PC-3 (cell line): ENCODE data around the gene FAM72C. TPM values are rescaled to one million over a fixed set of nuclear protein-coding genes. Genes with fewer than 3 reads are reported as not detected.
A peak's percentile ranks its signal among the peaks of the same experiment; 100 is the strongest.
"Not testable (repeated sequence)": the region's sequence is repeated elsewhere in the genome, so short reads cannot be mapped to it uniquely, and the experiment has no call there.

Experiments used
- ATAC-seq: fragments of 200-7000 bp; cut with Tn5 transposase; 2 replicates; pipeline ENCODE4 v1.9.1; 2020; ENCODE audit warnings: mild to moderate bottlenecking, moderate library complexity
- BruUV-seq: library from RNA; stranded (reverse); fragments of 400-500 nt; replicated peaks from 2 replicates; lab custom pipeline; 2021; lab: Mats Ljungman, UMichigan
- CTCF ChIA-PET: fragments of 300-600 bp; sonication (Branson Sonifier 250); formaldehyde crosslinking; loops from one replicate; lab custom pipeline; 2022; ENCODE audit warnings: antibody characterized with exemption; lab: Charles Lee
- POLR2A ChIA-PET: fragments of 300-600 bp; sonication (Branson Sonifier 250); formaldehyde crosslinking; loops from one replicate; lab custom pipeline; 2022; ENCODE audit warnings: antibody characterized with exemption; ENCODE audit not compliant: unreplicated experiment; lab: Charles Lee
- DNase-seq: peaks from one replicate; pipeline ENCODE4 v3.0.0-alpha.2; 2015
- H2AFZ ChIP-seq: fragments of 300-600 bp; sonication (generic); 2 replicates; pipeline ENCODE4 v1.6.0; 2016; ENCODE audit warnings: antibody characterized with exemption, low read length
- H3F3A ChIP-seq: fragments of 300-600 bp; sonication (generic); one replicate; pipeline ENCODE4 v1.6.0; 2017; ENCODE audit warnings: antibody characterized with exemption, low read length, control low read depth, mild to moderate bottlenecking; ENCODE audit not compliant: unreplicated experiment
- H3K27ac ChIP-seq: fragments of 300-600 bp; sonication (generic); 2 replicates; pipeline ENCODE4 v1.5.1; 2016; ENCODE audit warnings: mild to moderate bottlenecking, low read length
- H3K27me3 ChIP-seq: fragments of 300-600 bp; sonication (generic); 2 replicates; pipeline ENCODE4 v1.6.1; 2016; ENCODE audit warnings: low read length, mixed read lengths
- H3K36me3 ChIP-seq: fragments of 300-600 bp; sonication (generic); 2 replicates; pipeline ENCODE4 v1.6.1; 2016; ENCODE audit warnings: low read depth, mixed run types, low read length, mixed read lengths
- H3K4me1 ChIP-seq: fragments of 300-600 bp; sonication (generic); 2 replicates; pipeline ENCODE4 v1.5.1; 2016; ENCODE audit warnings: low read length; ENCODE audit not compliant: insufficient read depth
- H3K4me2 ChIP-seq: fragments of 300-600 bp; sonication (generic); 2 replicates; pipeline ENCODE4 v1.6.0; 2016; ENCODE audit warnings: low read length
- H3K4me3 ChIP-seq: fragments of 300-600 bp; sonication (generic); 2 replicates; pipeline ENCODE4 v1.5.1; 2016; ENCODE audit warnings: mild to moderate bottlenecking, low read length, mixed read lengths
- H3K79me2 ChIP-seq: fragments of 300-600 bp; sonication (generic); 2 replicates; pipeline ENCODE4 v1.6.1; 2017; ENCODE audit warnings: low read length, mixed read lengths
- H3K9ac ChIP-seq: fragments of 300-600 bp; sonication (generic); 2 replicates; pipeline ENCODE4 v1.6.0; 2016; ENCODE audit warnings: mild to moderate bottlenecking, low read length
- H3K9me2 ChIP-seq: fragments of 300-600 bp; sonication (generic); replicated peaks from 2 replicates; pipeline ENCODE4 v1.6.1; 2016; ENCODE audit warnings: mixed run types, low read length, mixed read lengths
- H3K9me3 ChIP-seq: fragments of 300-600 bp; sonication (generic); 2 replicates; pipeline ENCODE4 v1.6.1; 2016; ENCODE audit warnings: low read length, mixed read lengths
- H4K20me1 ChIP-seq: fragments of 300-600 bp; sonication (generic); 2 replicates; pipeline ENCODE4 v1.6.1; 2016; ENCODE audit warnings: low read length, mixed read lengths
- intact Hi-C: fragments of 100-400 bp; cut with micrococcal nuclease; formaldehyde crosslinking; loops from 2 replicates; pipeline ENCODE4 v1.9.0; 2023
- total RNA-seq: library from RNA; depleted of rRNA; stranded (reverse); fragments of >200 nt; gene quantifications from 2 replicates; pipeline ENCODE4 v1.2.3, GENCODE V29; 2014

Gene FAM72C
- total RNA-seq, 1 experiment from 2014 or later, result 4.3 TPM

GRCh38 chr1:143987868-143988267 is 16.1 kb upstream of the FAM72C start:
- H3K27ac ChIP-seq, H3K27me3 ChIP-seq, H3K4me1 ChIP-seq, H3K79me2 ChIP-seq, H3K36me3 ChIP-seq, H2AFZ ChIP-seq, H3F3A ChIP-seq, H4K20me1 ChIP-seq, intact Hi-C loops, H3K9me2 ChIP-seq, CTCF ChIA-PET, ATAC-seq, BruUV-seq, DNase-seq, H3K4me3 ChIP-seq, H3K9me3 ChIP-seq, POLR2A ChIA-PET, H3K4me2 ChIP-seq, H3K9ac ChIP-seq: not testable (repeated sequence)

- H3K79me2 ChIP-seq, H3K4me3 ChIP-seq, H3K4me1 ChIP-seq, H3K9me2 ChIP-seq, H4K20me1 ChIP-seq, H3K27ac ChIP-seq, H2AFZ ChIP-seq, intact Hi-C loops, H3K27me3 ChIP-seq, H3F3A ChIP-seq, H3K9me3 ChIP-seq, CTCF ChIA-PET, H3K9ac ChIP-seq, ATAC-seq, H3K36me3 ChIP-seq, POLR2A ChIA-PET, H3K4me2 ChIP-seq, BruUV-seq, DNase-seq: not testable (repeated sequence)
These were observed 13.1 kb upstream of the FAM72C start for GRCh38 chr1:143984721-143985473.

DNA sequence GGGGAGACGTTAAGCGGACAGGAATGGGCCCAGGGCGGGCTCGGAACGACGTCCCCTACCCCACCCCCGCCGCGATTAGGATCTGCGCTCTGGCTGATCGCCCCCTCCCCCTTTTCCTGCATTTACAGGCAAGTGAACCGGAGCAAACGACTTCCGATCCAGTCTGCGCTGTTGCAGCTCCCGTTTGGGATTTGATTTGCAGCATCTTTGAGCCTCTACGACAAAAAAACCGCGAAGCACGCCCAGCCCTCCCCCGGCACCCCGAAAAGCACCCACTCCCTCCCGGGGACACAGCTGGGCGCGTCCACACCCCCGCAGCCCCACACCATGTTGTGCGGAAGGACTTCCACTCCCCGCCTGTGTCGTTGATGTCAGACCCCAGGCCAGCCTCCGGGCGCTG is 2.6 kb upstream of the FAM72C start:
- H3K9me3 ChIP-seq, ATAC-seq, H3K4me1 ChIP-seq, CTCF ChIA-PET, H3K9ac ChIP-seq, BruUV-seq, H4K20me1 ChIP-seq, H3F3A ChIP-seq, H3K79me2 ChIP-seq, H2AFZ ChIP-seq, H3K27ac ChIP-seq, intact Hi-C loops, POLR2A ChIA-PET, H3K36me3 ChIP-seq, H3K9me2 ChIP-seq, H3K27me3 ChIP-seq: not testable (repeated sequence)
- DNase-seq, result peak; percentile 1
- Histone ChIP-seq H3K4me2 (0 out of 2 replicates have a peak overlapping the region, but pooled peaks have one; percentile 31), H3K4me3 (peak overlapping the region; percentile 50)

GRCh38 chr1:143973876-143974414 is 2.2 kb upstream of the FAM72C start:
- H3K9ac ChIP-seq, H3K9me2 ChIP-seq, intact Hi-C loops, H3K9me3 ChIP-seq, H3K4me1 ChIP-seq, CTCF ChIA-PET, DNase-seq, BruUV-seq, H3K27me3 ChIP-seq, H3K79me2 ChIP-seq, H2AFZ ChIP-seq, ATAC-seq, POLR2A ChIA-PET, H4K20me1 ChIP-seq, H3F3A ChIP-seq, H3K27ac ChIP-seq, H3K36me3 ChIP-seq, H3K4me2 ChIP-seq: not testable (repeated sequence)
- peak overlapping the region; percentile 50; the same call in 1 of the 2 replicates for H3K4me3 ChIP-seq

DNA sequence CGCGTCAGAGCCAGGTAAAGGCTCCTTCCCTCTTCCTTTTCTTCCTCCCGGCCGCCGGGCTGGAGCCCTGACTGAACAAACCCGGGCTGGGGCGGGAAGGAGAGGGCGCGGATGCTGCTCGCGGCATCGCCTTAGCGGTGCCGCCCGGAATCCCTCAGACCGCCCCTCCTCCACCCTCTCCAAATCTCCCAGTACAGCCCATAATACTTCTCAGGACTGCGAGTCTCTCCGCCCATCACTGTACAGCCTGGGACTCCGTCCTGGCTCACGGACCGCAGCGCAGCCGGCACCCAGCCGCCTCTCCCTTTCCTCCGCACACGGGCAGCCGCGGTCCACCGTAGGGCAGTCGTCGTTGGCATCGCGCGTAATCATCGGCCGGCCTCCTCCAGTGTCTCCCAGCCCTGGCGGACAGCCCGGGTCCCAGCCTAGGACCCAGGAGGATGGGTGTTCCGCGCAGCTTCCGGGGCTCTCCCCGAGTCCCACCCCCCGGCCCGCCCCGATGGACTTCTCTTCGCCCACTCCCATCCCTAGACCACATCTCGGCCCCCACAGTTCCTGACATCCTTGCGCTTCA is 1.1 kb upstream of the FAM72C start:
- CTCF ChIA-PET, result not testable (repeated sequence)

DNA sequence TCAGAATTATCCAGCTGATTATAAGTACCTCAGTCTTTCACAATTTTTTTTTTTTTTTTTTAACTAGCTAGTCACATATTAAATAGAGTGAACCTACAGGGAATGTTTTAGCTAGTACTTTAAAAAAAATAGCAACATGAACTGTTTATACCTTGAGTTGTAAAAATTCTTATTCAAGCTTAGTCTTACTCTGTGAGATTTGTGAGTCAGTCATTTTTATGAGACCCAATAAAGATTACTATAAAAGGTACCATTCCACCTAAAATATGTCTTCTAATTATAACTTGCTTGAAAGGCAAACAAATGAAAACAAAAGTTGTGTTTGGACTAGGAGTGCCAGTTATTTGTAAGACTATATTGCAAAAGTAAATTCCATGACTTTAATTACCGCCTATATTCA is 5.9 kb downstream of the FAM72C start:
- H2AFZ ChIP-seq, H3K27me3 ChIP-seq, H3K36me3 ChIP-seq, POLR2A ChIA-PET, DNase-seq, BruUV-seq, H3K9me2 ChIP-seq, H4K20me1 ChIP-seq, H3K4me1 ChIP-seq, H3K9me3 ChIP-seq, H3K27ac ChIP-seq, H3K9ac ChIP-seq, H3F3A ChIP-seq, H3K4me2 ChIP-seq, CTCF ChIA-PET, H3K4me3 ChIP-seq, H3K79me2 ChIP-seq, intact Hi-C loops: not testable (repeated sequence)
- ATAC-seq, result peak; percentile 95

More for the DNA sequence above, 1.1 kb upstream of the FAM72C start:
- BruUV-seq, result TSS peak; percentile 95
- H3K9me3 ChIP-seq, DNase-seq, H3K27me3 ChIP-seq, H3K9ac ChIP-seq, H3F3A ChIP-seq, intact Hi-C loops, H3K79me2 ChIP-seq, H3K36me3 ChIP-seq, H3K9me2 ChIP-seq, H3K4me3 ChIP-seq, POLR2A ChIA-PET, H4K20me1 ChIP-seq, H2AFZ ChIP-seq, H3K4me1 ChIP-seq, H3K4me2 ChIP-seq, H3K27ac ChIP-seq: not testable (repeated sequence)
- peak; percentile 39 for ATAC-seq
